Left ventricle myocardium superior (tissue), 1 donor: Measurements from ENCODE around the gene PGA5. TPM values are rescaled to one million over a fixed set of nuclear protein-coding genes. Genes with fewer than 3 reads are reported as not detected.
"Not testable (repeated sequence)": the region's sequence is repeated elsewhere in the genome, so short reads cannot be mapped to it uniquely, and the experiment has no call there.

Source experiments
- ATAC-seq: fragments of 200-7000 bp; cut with Tn5 transposase; one replicate; pipeline ENCODE4 v1.9.1; 2020; ENCODE audit warnings: mild to moderate bottlenecking, moderate library complexity
- DNase-seq: peaks from one replicate; pipeline ENCODE4 v3.0.0-alpha.2; 2020
- intact Hi-C: fragments of 100-400 bp; cut with micrococcal nuclease; formaldehyde crosslinking; loops from one replicate; pipeline ENCODE4 v1.11.0; 2022
- total RNA-seq: library from RNA; stranded (reverse); fragmentation: NEBNext Ultra II Directional; extraction: Animal tissue kit (Norgen Biotek cat#: 25700); gene quantifications from one replicate; pipeline ENCODE4 v1.2.1, GENCODE V29; 2021
- donor health status: DM: no; HTN: yes; CAD: no; lungs with severe emphysema.

The PGA5 gene
- total RNA-seq, 1 donor from 2014 or later = 0.40 TPM

DNA sequence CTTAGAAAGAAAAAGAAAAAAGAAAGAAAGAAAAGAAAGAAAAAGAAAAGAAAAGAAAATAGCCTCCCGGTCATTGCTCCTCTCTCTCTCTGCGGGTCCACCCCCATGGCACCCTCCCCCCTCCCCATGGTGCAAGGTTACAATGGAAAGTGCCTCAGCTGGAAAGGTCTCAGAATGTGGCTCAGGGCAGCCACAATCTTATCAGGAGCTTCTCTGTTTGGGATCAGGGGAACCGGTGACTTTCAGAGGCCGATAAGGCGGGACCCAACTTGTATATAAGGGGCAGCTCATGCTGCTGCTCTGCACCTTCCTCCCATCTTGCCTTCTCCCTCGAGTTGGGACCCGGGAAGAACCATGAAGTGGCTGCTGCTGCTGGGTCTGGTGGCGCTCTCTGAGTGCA lies 18.9 kb upstream of the PGA5 start, which contains the start of gene PGA4:
PGA4 (plus strand) TSS at position 301 of the 400 bp plus-strand sequence; CDS start at position 355, 54 bp downstream.
- ATAC-seq, intact Hi-C loops, DNase-seq: not testable (repeated sequence)

DNA sequence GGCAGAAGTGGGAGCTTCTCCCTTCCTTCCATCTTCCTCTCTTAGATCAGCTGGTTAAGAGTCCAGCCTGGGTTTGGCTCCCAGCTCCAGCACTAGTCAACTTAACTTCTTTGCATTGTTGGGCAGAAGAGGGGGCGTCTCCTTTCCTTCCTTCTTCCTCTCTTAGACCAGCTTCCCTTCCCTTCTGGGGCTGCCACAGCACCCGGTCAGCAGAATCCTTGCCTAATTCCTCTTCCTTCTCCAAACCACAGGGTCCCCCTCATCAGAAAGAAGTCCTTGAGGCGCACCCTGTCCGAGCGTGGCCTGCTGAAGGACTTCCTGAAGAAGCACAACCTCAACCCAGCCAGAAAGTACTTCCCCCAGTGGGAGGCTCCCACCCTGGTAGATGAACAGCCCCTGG lies 18.3 kb upstream of the PGA5 start:
- intact Hi-C loops, DNase-seq: not testable (repeated sequence)
- ATAC-seq = peak; percentile 69

DNA sequence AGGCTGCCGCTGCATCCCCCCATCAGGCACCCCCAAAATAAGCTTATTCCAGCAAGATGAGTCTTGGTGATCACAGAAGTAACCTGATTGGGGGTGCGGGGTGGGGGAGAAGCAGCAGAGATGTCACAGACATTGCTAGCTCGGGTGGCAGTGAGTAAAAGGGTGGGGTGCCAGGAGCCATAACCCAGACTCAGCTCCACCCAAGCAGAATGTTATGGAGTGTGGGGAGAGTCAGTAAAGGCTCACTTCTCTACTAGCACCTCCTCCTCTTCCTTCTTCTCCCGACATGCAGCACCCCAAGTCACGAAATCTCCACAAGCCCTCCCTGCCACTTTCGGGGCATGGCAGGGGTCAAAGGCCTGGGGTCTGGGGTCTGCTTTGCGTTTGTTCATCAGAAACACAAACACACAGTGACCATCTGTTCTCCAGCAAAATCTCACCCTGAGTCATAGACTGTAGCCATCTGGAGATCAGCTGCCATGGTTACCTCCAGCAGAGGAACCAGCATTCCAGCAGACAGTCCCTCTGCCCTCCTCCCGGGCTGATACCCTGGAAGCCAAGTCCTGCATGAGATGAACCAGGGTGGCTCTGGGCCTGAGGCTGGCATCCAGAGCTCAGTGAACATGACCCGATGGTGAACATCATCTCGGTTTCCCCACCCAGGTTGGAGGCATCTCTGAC lies 14.4 kb upstream of the PGA5 start:
- DNase-seq, intact Hi-C loops, ATAC-seq: not testable (repeated sequence)

DNA sequence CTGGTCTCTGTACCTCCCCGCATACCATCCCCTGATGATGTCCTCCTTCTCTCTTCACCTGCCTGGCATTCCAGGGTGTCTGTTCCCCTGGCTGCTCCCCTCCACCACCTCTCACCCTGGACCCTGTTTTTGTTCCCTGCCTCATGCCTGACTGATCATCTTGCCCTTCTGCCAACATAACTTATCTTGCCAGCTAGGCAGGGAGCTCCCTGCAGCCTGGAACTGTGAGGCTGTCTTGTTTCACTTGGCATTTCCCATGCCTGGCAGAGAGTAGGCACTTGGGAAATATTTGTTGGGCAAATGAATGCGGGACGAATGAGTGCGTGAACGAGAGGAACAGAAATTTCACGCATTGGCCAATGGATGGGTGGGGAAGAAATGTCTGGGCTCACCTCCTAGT lies 11.5 kb upstream of the PGA5 start:
- intact Hi-C loops, DNase-seq: not testable (repeated sequence)
- peak; percentile 56 for ATAC-seq

DNA sequence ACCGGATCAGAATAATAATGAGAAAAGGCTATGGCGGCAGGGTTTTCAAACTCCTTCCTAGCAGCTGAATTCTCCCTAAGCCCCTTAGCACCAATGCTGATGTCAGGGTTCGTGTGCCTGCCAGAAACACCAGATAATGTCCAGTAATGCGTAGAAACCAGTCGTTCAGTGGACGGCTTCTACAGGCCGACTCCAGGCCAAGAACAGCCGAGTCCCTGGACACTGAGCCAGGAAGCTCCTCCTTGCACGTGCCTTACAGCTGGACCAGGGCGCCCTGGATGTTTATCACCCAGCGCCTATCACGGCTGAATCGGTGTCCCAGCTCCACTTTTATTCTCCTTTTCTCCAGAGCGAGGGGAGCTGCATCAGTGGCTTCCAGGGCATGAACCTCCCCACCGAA lies 9.9 kb upstream of the PGA5 start:
- DNase-seq, intact Hi-C loops: not testable (repeated sequence)
- peak; percentile 81 for ATAC-seq

DNA sequence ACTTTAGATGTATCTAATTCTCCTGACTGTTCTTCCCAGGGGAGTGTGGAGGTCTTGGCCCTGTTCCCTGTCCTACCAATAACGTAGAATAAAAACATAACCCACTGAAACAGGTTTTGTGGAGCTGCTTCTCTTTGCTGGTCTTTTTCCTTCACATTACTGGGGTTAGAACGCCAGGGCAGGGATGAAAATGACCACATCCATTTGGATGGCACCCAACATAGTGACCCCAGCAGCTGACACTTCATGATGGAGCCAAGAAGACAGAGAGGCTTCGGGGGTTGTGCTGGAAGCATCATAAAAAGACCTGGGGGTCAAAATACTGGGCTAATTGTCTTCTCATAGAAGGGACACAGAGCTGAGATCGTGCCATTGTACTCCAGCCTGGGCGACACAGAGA lies 9.4 kb upstream of the PGA5 start:
- ATAC-seq, intact Hi-C loops, DNase-seq: not testable (repeated sequence)

DNA sequence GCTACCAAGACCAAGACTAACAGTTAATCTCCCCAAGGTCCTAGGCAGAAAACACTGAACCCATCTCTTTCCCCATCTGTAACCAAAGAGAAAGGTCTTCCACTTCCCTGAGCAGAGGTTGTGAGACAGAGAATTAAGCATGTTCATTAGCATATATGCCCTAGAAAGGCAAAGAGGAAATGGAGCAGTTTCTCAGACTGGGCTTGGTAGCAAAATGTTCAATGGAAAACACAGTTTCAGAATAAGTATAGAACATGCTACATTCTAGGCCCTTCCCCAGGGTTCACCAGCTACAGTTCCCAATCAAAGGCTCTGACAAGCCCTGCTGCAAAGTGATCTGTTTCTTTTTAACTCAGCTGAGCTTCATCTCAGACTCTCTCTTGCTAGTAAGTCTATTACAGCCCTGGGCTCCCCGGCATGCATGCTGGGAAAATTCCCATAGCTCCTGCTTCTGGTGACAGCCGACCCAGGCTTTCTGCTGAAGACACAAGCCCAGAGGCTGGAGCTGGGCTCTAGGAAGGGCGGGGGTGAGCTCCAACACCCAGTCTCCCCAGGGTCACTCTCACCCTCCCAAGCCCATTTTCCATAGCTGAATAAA lies 8.3 kb upstream of the PGA5 start:
- DNase-seq, intact Hi-C loops, ATAC-seq: not testable (repeated sequence)

DNA sequence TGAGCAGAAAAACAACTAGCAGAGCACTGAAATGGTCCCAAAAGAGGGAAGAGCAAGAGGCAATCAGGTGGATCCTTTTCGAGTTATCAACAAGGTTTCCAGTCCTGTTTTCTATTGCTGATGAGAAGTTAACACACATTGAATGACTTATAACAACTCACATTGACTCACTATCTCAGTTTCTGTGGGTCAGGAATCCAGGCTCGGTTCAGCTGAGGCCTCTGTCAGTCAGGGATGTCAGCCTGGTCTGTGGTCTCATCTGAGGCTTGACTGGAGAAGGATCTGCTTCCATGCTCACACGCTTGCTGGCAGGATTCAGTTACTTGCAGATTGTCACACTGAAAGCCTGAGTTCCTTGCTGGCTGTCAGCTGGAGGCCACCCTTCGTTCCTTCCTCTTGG lies 3.8 kb upstream of the PGA5 start:
- ATAC-seq, intact Hi-C loops, DNase-seq: not testable (repeated sequence)

DNA sequence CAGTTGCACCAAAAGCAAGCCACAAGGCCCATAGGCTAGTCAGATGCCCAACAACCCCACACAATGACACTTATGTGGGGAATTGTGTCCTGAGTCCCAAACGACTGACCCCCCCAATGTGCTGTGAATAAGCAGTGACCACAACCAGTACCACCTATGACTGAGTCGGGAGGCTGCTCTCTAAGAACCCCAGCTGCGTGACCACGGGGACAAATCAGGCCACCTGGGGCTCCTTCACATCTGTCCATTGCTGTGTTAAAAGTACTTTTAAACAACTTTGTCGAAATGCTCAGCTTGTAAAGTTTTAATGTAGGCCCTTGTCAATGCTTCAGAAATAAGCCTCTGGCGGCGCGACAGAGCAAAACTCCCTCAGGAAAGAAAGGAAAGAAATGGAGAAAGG lies 687 bp upstream of the PGA5 start:
- ATAC-seq, DNase-seq, intact Hi-C loops: not testable (repeated sequence)

DNA sequence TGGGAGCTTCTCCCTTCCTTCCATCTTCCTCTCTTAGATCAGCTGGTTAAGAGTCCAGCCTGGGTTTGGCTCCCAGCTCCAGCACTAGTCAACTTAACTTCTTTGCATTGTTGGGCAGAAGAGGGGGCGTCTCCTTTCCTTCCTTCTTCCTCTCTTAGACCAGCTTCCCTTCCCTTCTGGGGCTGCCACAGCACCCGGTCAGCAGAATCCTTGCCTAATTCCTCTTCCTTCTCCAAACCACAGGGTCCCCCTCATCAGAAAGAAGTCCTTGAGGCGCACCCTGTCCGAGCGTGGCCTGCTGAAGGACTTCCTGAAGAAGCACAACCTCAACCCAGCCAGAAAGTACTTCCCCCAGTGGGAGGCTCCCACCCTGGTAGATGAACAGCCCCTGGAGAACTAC lies 551 bp downstream of the PGA5 start:
- DNase-seq, intact Hi-C loops: not testable (repeated sequence)
- peak; percentile 66 for ATAC-seq

DNA sequence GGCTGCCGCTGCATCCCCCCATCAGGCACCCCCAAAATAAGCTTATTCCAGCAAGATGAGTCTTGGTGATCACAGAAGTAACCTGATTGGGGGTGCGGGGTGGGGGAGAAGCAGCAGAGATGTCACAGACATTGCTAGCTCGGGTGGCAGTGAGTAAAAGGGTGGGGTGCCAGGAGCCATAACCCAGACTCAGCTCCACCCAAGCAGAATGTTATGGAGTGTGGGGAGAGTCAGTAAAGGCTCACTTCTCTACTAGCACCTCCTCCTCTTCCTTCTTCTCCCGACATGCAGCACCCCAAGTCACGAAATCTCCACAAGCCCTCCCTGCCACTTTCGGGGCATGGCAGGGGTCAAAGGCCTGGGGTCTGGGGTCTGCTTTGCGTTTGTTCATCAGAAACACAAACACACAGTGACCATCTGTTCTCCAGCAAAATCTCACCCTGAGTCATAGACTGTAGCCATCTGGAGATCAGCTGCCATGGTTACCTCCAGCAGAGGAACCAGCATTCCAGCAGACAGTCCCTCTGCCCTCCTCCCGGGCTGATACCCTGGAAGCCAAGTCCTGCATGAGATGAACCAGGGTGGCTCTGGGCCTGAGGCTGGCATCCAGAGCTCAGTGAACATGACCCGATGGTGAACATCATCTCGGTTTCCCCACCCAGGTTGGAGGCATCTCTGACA lies 4.4 kb downstream of the PGA5 start:
- DNase-seq, ATAC-seq, intact Hi-C loops: not testable (repeated sequence)

DNA sequence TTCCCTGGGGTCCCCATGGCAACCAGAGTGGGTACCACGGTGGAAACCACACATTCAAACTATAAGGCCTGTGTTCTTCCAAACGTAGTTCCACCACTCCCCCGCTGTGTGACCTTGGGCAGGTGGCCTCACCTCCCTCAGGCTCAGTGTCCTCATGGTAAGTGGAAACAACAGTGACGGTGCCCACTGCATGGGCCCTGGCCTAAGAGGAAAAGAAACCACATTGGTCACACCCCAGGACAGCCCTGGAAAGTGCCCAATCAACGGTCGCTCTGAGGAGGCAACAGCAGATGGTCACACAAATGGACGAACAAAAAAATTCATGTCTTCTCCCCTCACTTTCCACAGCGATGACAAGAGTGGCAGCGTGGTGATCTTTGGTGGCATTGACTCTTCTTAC lies 7.1 kb downstream of the PGA5 start:
- ATAC-seq, DNase-seq, intact Hi-C loops: not testable (repeated sequence)

DNA sequence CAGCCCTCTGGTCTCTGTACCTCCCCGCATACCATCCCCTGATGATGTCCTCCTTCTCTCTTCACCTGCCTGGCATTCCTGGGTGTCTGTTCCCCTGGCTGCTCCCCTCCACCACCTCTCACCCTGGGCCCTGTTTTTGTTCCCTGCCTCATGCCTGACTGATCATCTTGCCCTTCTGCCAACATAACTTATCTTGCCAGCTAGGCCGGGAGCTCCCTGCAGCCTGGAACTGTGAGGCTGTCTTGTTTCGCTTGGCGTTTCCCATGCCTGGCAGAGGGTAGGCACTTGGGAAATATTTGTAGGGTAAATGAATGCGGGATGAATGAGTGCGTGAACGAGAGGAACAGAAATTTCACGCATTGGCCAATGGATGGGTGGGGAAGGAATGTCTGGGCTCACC lies 8.2 kb downstream of the PGA5 start:
- DNase-seq, intact Hi-C loops: not testable (repeated sequence)
- peak; percentile 60 for ATAC-seq

DNA sequence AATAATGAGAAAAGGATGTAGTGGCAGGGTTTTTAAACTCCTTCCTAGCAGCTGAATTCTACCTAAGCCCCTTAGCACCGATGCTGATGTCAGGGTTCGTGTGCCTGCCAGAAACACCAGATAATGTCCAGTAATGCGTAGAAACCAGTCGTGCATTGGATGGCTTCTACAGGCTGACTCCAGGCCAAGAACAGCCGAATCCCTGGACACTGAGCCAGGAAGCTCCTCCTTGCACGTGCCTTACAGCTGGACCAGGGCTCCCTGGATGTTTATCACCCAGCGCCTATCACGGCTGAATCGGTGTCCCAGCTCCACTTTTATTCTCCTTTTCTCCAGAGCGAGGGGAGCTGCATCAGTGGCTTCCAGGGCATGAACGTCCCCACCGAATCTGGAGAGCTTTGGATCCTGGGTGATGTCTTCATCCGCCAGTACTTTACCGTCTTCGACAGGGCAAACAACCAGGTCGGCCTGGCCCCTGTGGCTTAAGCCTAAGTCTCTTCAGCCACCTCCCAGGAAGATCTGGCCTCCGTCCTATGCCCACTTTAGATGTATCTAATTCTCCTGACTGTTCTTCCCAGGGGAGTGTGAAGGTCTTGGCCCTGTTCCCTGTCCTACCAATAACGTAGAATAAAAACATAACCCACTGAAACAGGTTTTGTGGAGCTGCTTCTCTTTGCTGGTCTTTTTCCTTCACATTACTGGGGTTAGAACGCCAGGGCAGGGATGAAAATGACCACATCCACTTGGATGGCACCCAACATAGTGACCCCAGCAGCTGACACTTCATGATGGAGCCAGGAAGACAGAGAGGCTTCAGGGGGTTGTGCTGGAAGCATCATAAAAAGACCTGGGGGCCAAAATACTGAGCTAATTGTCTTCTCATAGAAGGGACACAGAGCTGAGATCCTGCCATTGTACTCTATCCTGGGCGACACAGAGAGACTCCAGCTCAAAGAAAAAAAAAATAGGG lies 10.1 kb downstream of the PGA5 start:
- peak; percentile 70 for DNase-seq
- intact Hi-C loops = not testable (repeated sequence)
- peak; percentile 73 for ATAC-seq

DNA sequence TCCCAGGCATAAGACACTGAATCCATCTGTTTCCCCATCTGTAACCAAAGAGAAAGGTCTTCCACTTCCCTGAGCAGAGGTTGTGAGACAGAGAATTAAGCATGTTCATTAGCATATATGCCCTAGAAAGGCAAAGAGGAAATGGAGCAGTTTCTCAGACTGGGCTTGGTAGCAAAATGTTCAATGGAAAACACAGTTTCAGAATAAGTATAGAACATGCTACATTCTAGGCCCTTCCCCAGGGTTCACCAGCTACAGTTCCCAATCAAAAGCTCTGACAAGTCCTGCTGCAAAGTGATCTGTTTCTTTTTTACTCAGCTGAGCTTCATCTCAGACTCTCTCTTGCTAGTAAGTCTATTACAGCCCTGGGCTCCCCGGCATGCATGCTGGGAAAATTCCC lies 11.4 kb downstream of the PGA5 start:
- intact Hi-C loops, DNase-seq, ATAC-seq: not testable (repeated sequence)

DNA sequence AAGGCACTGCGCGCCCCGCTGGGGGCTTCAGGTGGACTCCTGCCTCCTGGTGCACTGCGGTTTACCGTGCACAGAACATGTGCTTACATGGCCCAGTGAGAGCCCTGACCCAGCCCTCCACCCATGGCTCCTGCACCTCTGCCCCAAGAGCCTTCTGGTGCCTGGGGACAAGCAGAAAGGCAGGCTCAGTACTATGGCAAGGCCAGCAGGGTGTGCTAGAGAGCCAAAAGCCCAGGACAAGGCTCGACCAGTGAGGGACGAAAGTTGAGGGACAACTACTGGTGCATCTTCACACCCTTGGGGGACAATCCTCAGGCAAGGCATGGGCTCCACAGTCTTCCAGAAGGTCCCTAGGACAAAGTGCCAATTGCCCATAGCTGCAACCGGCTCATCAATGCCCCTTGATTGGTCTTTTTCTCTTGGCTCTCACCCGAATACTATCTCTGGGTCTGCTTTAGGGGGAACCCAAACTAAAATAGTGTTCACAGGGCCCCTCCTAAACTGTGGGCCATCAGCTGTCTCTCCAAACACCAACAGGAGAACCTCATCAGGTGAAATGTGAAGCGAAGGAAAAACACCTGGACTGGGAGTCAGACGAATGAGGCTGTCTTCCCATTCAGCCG lies 13.5 kb downstream of the PGA5 start:
- peak; percentile 54 for ATAC-seq
- intact Hi-C loops = no loop called here
- peak; percentile 62 for DNase-seq

DNA sequence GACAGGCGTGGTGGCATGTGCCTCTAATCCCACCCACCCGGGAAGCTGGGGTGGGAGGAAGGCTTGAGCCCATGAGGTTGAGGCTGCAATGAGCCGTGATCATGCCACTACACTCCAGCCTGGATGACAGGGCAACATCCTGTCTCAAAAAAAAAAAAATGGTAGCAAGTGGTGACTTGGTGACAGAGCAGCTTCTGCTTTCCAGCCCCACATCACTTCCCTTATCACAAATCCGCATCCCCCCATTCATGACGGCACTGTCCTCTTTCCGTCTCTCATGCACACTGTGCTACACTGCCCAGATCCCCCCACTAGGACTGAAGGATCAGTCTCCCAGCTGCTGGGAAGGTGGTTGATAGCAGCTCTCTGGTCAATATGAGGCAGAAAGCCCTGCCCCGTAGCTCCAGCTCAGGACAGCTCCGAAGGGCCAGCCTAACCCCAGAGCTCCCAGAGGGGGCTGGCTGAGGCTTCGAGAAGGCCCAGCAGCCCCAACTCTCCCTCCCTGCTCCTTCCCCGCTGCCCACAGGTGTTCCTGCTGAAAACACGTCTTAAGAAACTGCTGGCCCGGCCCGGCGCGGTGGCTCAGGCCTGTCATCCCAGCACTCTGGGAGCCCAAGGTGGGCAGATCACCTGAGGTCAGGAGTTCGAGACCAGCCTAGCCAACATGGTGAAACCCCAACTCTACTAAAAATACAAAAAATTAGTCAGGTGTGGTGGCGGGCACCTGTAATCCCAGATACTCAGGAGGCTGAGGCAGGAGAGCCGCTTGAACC lies 15.9 kb downstream of the PGA5 start:
- intact Hi-C loops = no loop called here
- ATAC-seq (no peak), DNase-seq (no peak)

DNA sequence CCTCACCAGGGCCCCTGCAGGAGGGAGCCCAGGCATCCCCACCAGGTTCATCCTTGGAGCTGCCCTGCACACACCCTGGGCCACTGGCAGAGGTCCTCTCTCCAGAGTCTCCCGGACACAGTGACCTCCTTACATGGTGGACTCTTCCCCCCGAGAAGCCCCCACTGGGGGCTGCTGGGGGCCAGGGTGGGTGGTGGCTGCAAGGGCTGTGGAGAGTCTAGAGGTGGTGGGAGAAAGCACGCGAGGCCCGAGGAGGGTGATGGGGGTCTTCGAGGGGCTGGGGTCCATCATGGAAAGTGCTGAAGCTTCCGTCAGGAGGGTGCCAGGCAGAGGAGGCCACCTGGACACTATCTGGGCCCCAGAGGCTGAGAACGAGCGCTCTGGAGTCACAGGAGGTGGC lies 17.6 kb downstream of the PGA5 start:
- intact Hi-C loops = no loop called here
- ATAC-seq (no peak), DNase-seq (no peak)
